BLaER1 treated with 17β-estradiol and CSF1 and Interleukin-3, amounts not matched to agents 10 nM and 100 nM (cell line): Measurements from ENCODE around the gene CDK13.
A peak's percentile ranks its signal among the peaks of the same experiment; 100 is the strongest.

Experiments
- H3K27ac ChIP-seq, 11 experiments: shearing (Covaris generic); formaldehyde crosslinking; 2 replicates each; pipeline ENCODE4 v1.8.1; 2022
- H3K27me3 ChIP-seq, 11 experiments: shearing (Covaris generic); formaldehyde crosslinking; 2 replicates each; pipeline ENCODE4 v1.8.1; 2022
- H3K36me3 ChIP-seq, 11 experiments: shearing (Covaris generic); formaldehyde crosslinking; 2 replicates each; pipeline ENCODE4 v1.8.1; 2022
- H3K4me1 ChIP-seq, 10 experiments: shearing (Covaris generic); formaldehyde crosslinking; 2 replicates each; pipeline ENCODE4 v1.8.1; 2022
- H3K4me2 ChIP-seq, 11 experiments: shearing (Covaris generic); formaldehyde crosslinking; 2 replicates each; pipeline ENCODE4 v1.8.1; 2022
- H3K4me3 ChIP-seq, 10 experiments: shearing (Covaris generic); formaldehyde crosslinking; 2 replicates each; pipeline ENCODE4 v1.8.1; 2022
- H3K9ac ChIP-seq, 11 experiments: shearing (Covaris generic); formaldehyde crosslinking; 2 replicates each; pipeline ENCODE4 v1.8.1; 2022
- H3K9me3 ChIP-seq, 11 experiments: shearing (Covaris generic); formaldehyde crosslinking; replicated peaks in 1 of 11; 2 replicates each; pipeline ENCODE4 v1.8.1; 2022
- H4K20me1 ChIP-seq, 11 experiments: shearing (Covaris generic); formaldehyde crosslinking; 2 replicates each; pipeline ENCODE4 v1.8.1; 2022
- Cebpa-rat ChIP-seq, 11 experiments: shearing (Covaris generic); IDR thresholded peaks; 2 replicates each; pipeline ENCODE4 v1.8.1; 2022

The CDK13 gene

GRCh38 chr7:39952803-39953202 lies 2.7 kb downstream of the CDK13 start:
- Histone ChIP-seq H3K9me3 (0 out of 22 replicates have a peak, but pooled peaks cover 0 to 3% (median 0%) of the 10 kb centered on the region in 11 experiments), H3K9ac (peak overlapping the region; percentile 97 to 100 (median 99); a peak in 20 of 22 replicates), H3K4me3 (peak overlapping the region; percentile 92 to 100 (median 96)), H3K4me1 (peaks cover 22 to 53% (median 41%) of the 10 kb centered on the region in 10 experiments), H3K27me3 (no peaks in the 10 kb centered on the region), H3K27ac (peak overlapping the region in 9 of 11 experiments; percentile 95 to 100 (median 99); a peak in 12 of 22 replicates), H4K20me1 (peaks cover 65 to 77% (median 75%) of the 10 kb centered on the region in 11 experiments), H3K4me2 (peak overlapping the region; percentile 66 to 97 (median 85)), H3K36me3 (peaks cover 0 to 27% (median 10%) of the 10 kb centered on the region in 11 experiments; a peak in 16 of 22 replicates)
- TF ChIP-seq Cebpa-rat (IDR thresholded peaks at IDR 0.05): no peak

GRCh38 chr7:39954694-39955093 lies 4.6 kb downstream of the CDK13 start:
- peaks cover 14 to 56% (median 39%) of the 10 kb centered on the region in 10 experiments for H3K4me1 ChIP-seq
- peaks cover 70 to 96% (median 92%) of the 10 kb centered on the region in 11 experiments for H4K20me1 ChIP-seq
- peaks cover 0 to 11% (median 9%) of the 10 kb centered on the region in 11 experiments; a peak in 14 of 22 replicates for H3K9me3 ChIP-seq
- no peak overlapping the region for H3K27ac ChIP-seq
- H3K4me3 ChIP-seq: peak overlapping the region in 7 of 10 experiments; percentile 13 to 100 (median 92); a peak in 6 of 20 replicates
- peak overlapping the region in 2 of 11 experiments; percentile 11 to 100; a peak in 3 of 22 replicates for H3K9ac ChIP-seq
- peak overlapping the region; percentile 66 to 97 (median 85) for H3K4me2 ChIP-seq
- no peaks in the 10 kb centered on the region for H3K27me3 ChIP-seq
- TF ChIP-seq Cebpa-rat (IDR thresholded peaks at IDR 0.05): no peak
- H3K36me3 ChIP-seq: peaks cover 7 to 44% (median 23%) of the 10 kb centered on the region in 11 experiments; a peak in 21 of 22 replicates

- H3K9me3 ChIP-seq: peaks cover 11 to 35% (median 32%) of the 10 kb centered on the region in 11 experiments; a peak in 21 of 22 replicates
- H3K9ac ChIP-seq: no peak overlapping the region
- H3K4me3 ChIP-seq: no peak overlapping the region
- H4K20me1 ChIP-seq: peaks cover 45 to 83% (median 76%) of the 10 kb centered on the region in 11 experiments
- no peak overlapping the region for H3K27ac ChIP-seq
- no peak for TF ChIP-seq Cebpa-rat (IDR thresholded peaks at IDR 0.05)
- no peaks in the 10 kb centered on the region for H3K27me3 ChIP-seq
- peaks cover 14 to 56% (median 39%) of the 10 kb centered on the region in 10 experiments for H3K4me1 ChIP-seq
- H3K36me3 ChIP-seq: peaks cover 23 to 61% (median 40%) of the 10 kb centered on the region in 11 experiments
- H3K4me2 ChIP-seq: peak overlapping the region in 8 of 11 experiments; percentile 11 to 53 (median 26); a peak in 13 of 22 replicates
Observed at GRCh38 chr7:39958038-39958437, 8.0 kb downstream of the CDK13 start.

- peaks cover 30 to 64% (median 54%) of the 10 kb centered on the region in 11 experiments; a peak in 20 of 22 replicates for H4K20me1 ChIP-seq
- H3K27me3 ChIP-seq: no peaks in the 10 kb centered on the region
- no peak for TF ChIP-seq Cebpa-rat (IDR thresholded peaks at IDR 0.05)
- no peak overlapping the region for H3K27ac ChIP-seq
- peaks cover 2 to 46% (median 22%) of the 10 kb centered on the region in 11 experiments; a peak in 21 of 22 replicates for H3K9me3 ChIP-seq
- peak overlapping the region in 2 of 11 experiments; percentile 35 to 76; a peak in 3 of 22 replicates for H3K4me2 ChIP-seq
- no peak overlapping the region for H3K9ac ChIP-seq
- peaks cover 23 to 58% (median 40%) of the 10 kb centered on the region in 10 experiments for H3K4me1 ChIP-seq
- peaks cover 0 to 22% (median 15%) of the 10 kb centered on the region in 11 experiments; a peak in 18 of 22 replicates for H3K36me3 ChIP-seq
- no peak overlapping the region for H3K4me3 ChIP-seq
Observed at GRCh38 chr7:39967406-39968161, 17.5 kb downstream of the CDK13 start.

- H3K27ac ChIP-seq: no peak overlapping the region; a peak in 1 of 22 replicates
- peaks cover 0 to 32% (median 21%) of the 10 kb centered on the region in 11 experiments; a peak in 19 of 22 replicates for H3K36me3 ChIP-seq
- no peak overlapping the region for H3K9ac ChIP-seq
- H3K9me3 ChIP-seq: peaks cover 0 to 46% (median 31%) of the 10 kb centered on the region in 11 experiments; a peak in 18 of 22 replicates
- no peaks in the 10 kb centered on the region for H3K27me3 ChIP-seq
- no peak for TF ChIP-seq Cebpa-rat (IDR thresholded peaks at IDR 0.05)
- H3K4me3 ChIP-seq: no peak overlapping the region
- H3K4me2 ChIP-seq: peak overlapping the region in 9 of 11 experiments; percentile 17 to 73 (median 36); a peak in 9 of 22 replicates
- H4K20me1 ChIP-seq: peaks cover 34 to 82% (median 66%) of the 10 kb centered on the region in 11 experiments; a peak in 20 of 22 replicates
- peaks cover 23 to 77% (median 42%) of the 10 kb centered on the region in 10 experiments for H3K4me1 ChIP-seq
Observed at GRCh38 chr7:39969431-39969830, 19.4 kb downstream of the CDK13 start.

GRCh38 chr7:39971924-39972323 lies 21.9 kb downstream of the CDK13 start:
- Histone ChIP-seq H4K20me1 (peaks cover 40 to 100% (median 78%) of the 10 kb centered on the region in 11 experiments; a peak in 20 of 22 replicates), H3K4me1 (peaks cover 23 to 87% (median 42%) of the 10 kb centered on the region in 10 experiments), H3K27me3 (no peaks in the 10 kb centered on the region), H3K9me3 (peaks cover 0 to 58% (median 36%) of the 10 kb centered on the region in 11 experiments; a peak in 18 of 22 replicates), H3K27ac (peak overlapping the region in 5 of 11 experiments; percentile 2 to 35 (median 22); a peak in 4 of 22 replicates), H3K4me3 (0 out of 20 replicates have a peak overlapping the region, but pooled peaks of 1 of the 10 experiments have one; percentile 14), H3K4me2 (peak overlapping the region; percentile 22 to 73 (median 46)), H3K36me3 (peaks cover 0 to 45% (median 27%) of the 10 kb centered on the region in 11 experiments; a peak in 19 of 22 replicates), H3K9ac (peak overlapping the region in 2 of 11 experiments; percentile 21; a peak in 2 of 22 replicates)
- TF ChIP-seq Cebpa-rat (IDR thresholded peaks at IDR 0.05): no peak

GRCh38 chr7:39973801-39974200 lies 23.7 kb downstream of the CDK13 start:
- Histone ChIP-seq H3K4me1 (peaks cover 19 to 86% (median 47%) of the 10 kb centered on the region in 10 experiments), H3K9me3 (peaks cover 0 to 58% (median 36%) of the 10 kb centered on the region in 11 experiments; a peak in 17 of 22 replicates), H3K4me2 (peak overlapping the region in 3 of 11 experiments; percentile 13 to 65 (median 45); a peak in 6 of 22 replicates), H3K4me3 (no peak overlapping the region), H4K20me1 (peaks cover 35 to 100% (median 76%) of the 10 kb centered on the region in 11 experiments; a peak in 21 of 22 replicates), H3K27ac (no peak overlapping the region), H3K36me3 (peaks cover 0 to 45% (median 14%) of the 10 kb centered on the region in 11 experiments; a peak in 8 of 22 replicates), H3K27me3 (no peaks in the 10 kb centered on the region), H3K9ac (no peak overlapping the region)
- no peak for TF ChIP-seq Cebpa-rat (IDR thresholded peaks at IDR 0.05)

GRCh38 chr7:39978230-39978934 lies 28.3 kb downstream of the CDK13 start:
- Histone ChIP-seq H3K9ac (no peak overlapping the region), H4K20me1 (peaks cover 18 to 88% (median 62%) of the 10 kb centered on the region in 11 experiments; a peak in 16 of 22 replicates), H3K9me3 (peaks cover 0 to 80% (median 54%) of the 10 kb centered on the region in 11 experiments; a peak in 19 of 22 replicates), H3K27me3 (no peaks in the 10 kb centered on the region), H3K36me3 (peaks cover 0 to 56% (median 29%) of the 10 kb centered on the region in 11 experiments; a peak in 19 of 22 replicates), H3K4me1 (peaks cover 0 to 44% (median 15%) of the 10 kb centered on the region in 10 experiments; a peak in 12 of 20 replicates), H3K4me3 (no peak overlapping the region), H3K27ac (no peak overlapping the region), H3K4me2 (peak overlapping the region in 4 of 11 experiments; percentile 3 to 28 (median 12); a peak in 5 of 22 replicates)
- no peak for TF ChIP-seq Cebpa-rat (IDR thresholded peaks at IDR 0.05)
